CD14-positive monocyte (primary cell): ENCODE data around the gene SACM1L. TPM values are rescaled to one million over a fixed set of nuclear protein-coding genes. Genes with fewer than 3 reads are reported as not detected.

Experiments used
- DNase-seq, 3 donors: peaks; one replicate each; pipeline ENCODE4 v3.0.0-alpha.2; 2011 to 2022
- H2AFZ ChIP-seq: 2 replicates; pipeline ENCODE4 v1.6.0; 2012; ENCODE audit warnings: mild to moderate bottlenecking, low read depth, low read length, inconsistent platforms; ENCODE audit not compliant: insufficient read depth, poor library complexity, severe bottlenecking
- H3K27ac ChIP-seq, 2 donors: 1 replicate in 1 of 2; 2 replicates in 1 of 2; pipeline ENCODE4 v1.5.1; 2012 to 2013; ENCODE audit warnings: low read length in 2 of 2, control low read depth in 1 of 2, inconsistent platforms in 1 of 2, low read depth in 1 of 2, mild to moderate bottlenecking in 1 of 2
- H3K27me3 ChIP-seq, 2 donors: one replicate each; pipeline versions ENCODE4 v1.6.0 to v1.6.1; 2011 to 2013; ENCODE audit warnings: low read length in 2 of 2; ENCODE audit not compliant: control insufficient read depth in 2 of 2, insufficient read depth in 2 of 2
- H3K36me3 ChIP-seq, 2 donors: replicated peaks in 1 of 2; 1 replicate in 1 of 2; 2 replicates in 1 of 2; pipeline versions ENCODE4 v1.5.1 to v1.6.1; 2012 to 2013; ENCODE audit warnings: low read length in 2 of 2, control low read depth in 1 of 2, inconsistent platforms in 1 of 2, mild to moderate bottlenecking in 1 of 2; ENCODE audit not compliant: insufficient read depth in 2 of 2, control insufficient read depth in 1 of 2
- H3K4me1 ChIP-seq, 2 donors: 1 replicate in 1 of 2; 2 replicates in 1 of 2; pipeline versions ENCODE4 v1.5.1 to v1.6.1; 2012 to 2013; ENCODE audit warnings: low read length in 2 of 2, control low read depth in 1 of 2, inconsistent platforms in 1 of 2, mild to moderate bottlenecking in 1 of 2, moderate library complexity in 1 of 2; ENCODE audit not compliant: insufficient read depth in 2 of 2, control insufficient read depth in 1 of 2
- H3K4me2 ChIP-seq: replicated peaks from 2 replicates; pipeline ENCODE3; 2012; ENCODE audit warnings: low read length, moderate library complexity, mild to moderate bottlenecking; ENCODE audit not compliant: poor library complexity, severe bottlenecking; ENCODE audit errors: extremely low read depth
- H3K4me3 ChIP-seq, 3 experiments: fragments of 200-600 bp in 1 of 3; sonication (generic) in 1 of 3; replicated peaks in 1 of 3; 1 replicate in 2 of 3; 2 replicates in 1 of 3; pipeline ENCODE4 v1.5.1; 2011 to 2013; ENCODE audit warnings: low read length in 3 of 3, mild to moderate bottlenecking in 3 of 3, control low read depth in 2 of 3, low read depth in 2 of 3, inconsistent platforms in 1 of 3, moderate library complexity in 1 of 3
- H3K79me2 ChIP-seq: 2 replicates; pipeline ENCODE4 v1.6.0; 2012; ENCODE audit warnings: mild to moderate bottlenecking, control low read depth, inconsistent platforms, low read length, moderate library complexity; ENCODE audit not compliant: insufficient read depth
- H3K9ac ChIP-seq: 2 replicates; pipeline ENCODE4 v1.6.0; 2017; ENCODE audit warnings: low read length, mild to moderate bottlenecking; ENCODE audit not compliant: insufficient read depth, poor library complexity, severe bottlenecking
- H3K9me3 ChIP-seq, 2 donors: replicated peaks in 1 of 2; 1 replicate in 1 of 2; 2 replicates in 1 of 2; pipeline versions ENCODE4 v1.5.1 to v1.6.1; 2012 to 2013; ENCODE audit warnings: low read length in 2 of 2, control low read depth in 1 of 2; ENCODE audit not compliant: control insufficient read depth in 1 of 2, insufficient read depth in 1 of 2
- H4K20me1 ChIP-seq: 2 replicates; pipeline ENCODE4 v1.6.0; 2012; ENCODE audit warnings: mild to moderate bottlenecking, low read length, control low read depth, moderate library complexity; ENCODE audit not compliant: insufficient read depth
- H3K27ac Mint-ChIP-seq, 7 donors: one replicate each; pipeline ENCODE4 v1.8.0; 2020; ENCODE audit warnings: mild to moderate bottlenecking in 7 of 7, mixed read lengths in 7 of 7, moderate library complexity in 6 of 7, inconsistent platforms in 2 of 7
- H3K27me3 Mint-ChIP-seq, 3 donors: one replicate each; pipeline ENCODE4 v1.8.0; 2021 to 2022; ENCODE audit warnings: low read depth in 3 of 3, mild to moderate bottlenecking in 3 of 3, mixed read lengths in 3 of 3, moderate library complexity in 3 of 3, inconsistent platforms in 1 of 3
- H3K36me3 Mint-ChIP-seq, 2 donors: one replicate each; pipeline ENCODE4 v1.8.0; 2020; ENCODE audit warnings: mixed read lengths in 2 of 2, inconsistent platforms in 1 of 2, mild to moderate bottlenecking in 1 of 2
- H3K4me1 Mint-ChIP-seq: one replicate; pipeline ENCODE4 v1.8.0; 2020; ENCODE audit warnings: mild to moderate bottlenecking, mixed read lengths
- H3K4me3 Mint-ChIP-seq, 2 donors: one replicate each; pipeline ENCODE4 v1.8.0; 2020; ENCODE audit warnings: mild to moderate bottlenecking in 2 of 2, mixed read lengths in 2 of 2, moderate library complexity in 1 of 2
- H3K9me3 Mint-ChIP-seq, 7 donors: one replicate each; pipeline ENCODE4 v1.8.0; 2020 to 2022; ENCODE audit warnings: mixed read lengths in 7 of 7, mild to moderate bottlenecking in 6 of 7, moderate library complexity in 6 of 7, inconsistent platforms in 2 of 7
- WGBS: methylation state at CpG from one replicate; pipeline ENCODE4 v1.1.5; 2013; ENCODE audit warnings: missing lambda C conversion rate; ENCODE audit not compliant: insufficient coverage; 5-methylcytosine and 5-hydroxymethylcytosine counted together
- intact Hi-C, 2 donors: fragments of 100-400 bp; cut with micrococcal nuclease; formaldehyde crosslinking; loops; one replicate each; pipeline versions ENCODE4 v1.15.0 to v1.15.1; 2023
- polyA plus RNA-seq, 3 donors: library from polyadenylated mRNA; depleted of rRNA in 1 of 3; unstranded in 2 of 3; stranded (reverse) in 1 of 3; fragments of 300-500 nt in 2 of 3; fragments of >200 nt in 1 of 3; fragmentation: Illumina TruSeq in 2 of 3; gene quantifications; 1 replicate in 2 of 3; 2 replicates in 1 of 3; pipeline ENCODE4 v1.2.3, GENCODE V29; 2012 to 2021
- TF ChIP-seq, protein P1 (sequence below): fragments of 200-600 bp; IDR thresholded peaks from one replicate; pipeline ENCODE4 v1.8.0; 2022; ENCODE audit warnings: antibody characterized with exemption, mild to moderate bottlenecking

The SACM1L gene
- polyA plus RNA-seq, 3 donors = 14.6 to 25.7 (median 21.5) TPM

DNA sequence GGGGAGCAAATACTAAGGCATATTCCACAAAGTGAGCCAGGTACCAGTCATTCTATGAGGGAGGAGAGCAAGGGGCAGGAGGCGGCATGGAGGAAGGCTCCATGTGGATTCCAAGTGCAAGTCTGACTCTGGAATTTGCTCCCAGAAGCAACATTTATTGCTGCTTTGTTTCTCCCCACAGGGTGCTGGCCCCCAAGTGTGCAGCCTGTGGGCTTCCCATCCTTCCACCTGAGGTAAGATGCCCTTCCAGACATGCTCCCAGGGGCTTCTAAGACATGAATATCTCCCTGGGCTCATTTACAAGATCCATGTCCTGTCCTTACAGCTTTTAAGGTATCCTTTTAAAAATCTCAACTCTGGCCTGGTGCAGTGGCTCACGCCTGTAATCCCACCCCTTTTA lies 15.9 kb upstream of the SACM1L start:
- no peaks in the 10 kb centered on the region for H3K9me3 Mint-ChIP-seq
- no peak for DNase-seq
- Histone ChIP-seq H3K4me3 (no peak overlapping the region), H3K4me2 (no peak overlapping the region), H3K9me3 (no peaks in the 10 kb centered on the region), H3K9ac (no peak overlapping the region), H3K36me3 (peaks cover 68 to 87% of the 10 kb centered on the region in 2 donors), H3K79me2 (no peaks in the 10 kb centered on the region), H3K27me3 (no peaks in the 10 kb centered on the region), H3K4me1 (peaks cover 15 to 18% of the 10 kb centered on the region in 2 donors), H2AFZ (no peak overlapping the region), H3K27ac (no peak overlapping the region), H4K20me1 (peaks cover 14% of the 10 kb centered on the region)
- peaks cover 0 to 3% (median 0%) of the 10 kb centered on the region in 3 donors for H3K27me3 Mint-ChIP-seq
- H3K4me3 Mint-ChIP-seq = no peak overlapping the region
- 100% methylated on average over 2 of the region's 2 CpGs for WGBS
- intact Hi-C loops = no loop called here
- peak overlapping the region in 1 of 7 donors; percentile 75 for H3K27ac Mint-ChIP-seq
- H3K4me1 Mint-ChIP-seq = peaks cover 23% of the 10 kb centered on the region
- H3K36me3 Mint-ChIP-seq = peaks cover 71 to 77% of the 10 kb centered on the region in 2 donors
- TF ChIP-seq, protein P1, sequence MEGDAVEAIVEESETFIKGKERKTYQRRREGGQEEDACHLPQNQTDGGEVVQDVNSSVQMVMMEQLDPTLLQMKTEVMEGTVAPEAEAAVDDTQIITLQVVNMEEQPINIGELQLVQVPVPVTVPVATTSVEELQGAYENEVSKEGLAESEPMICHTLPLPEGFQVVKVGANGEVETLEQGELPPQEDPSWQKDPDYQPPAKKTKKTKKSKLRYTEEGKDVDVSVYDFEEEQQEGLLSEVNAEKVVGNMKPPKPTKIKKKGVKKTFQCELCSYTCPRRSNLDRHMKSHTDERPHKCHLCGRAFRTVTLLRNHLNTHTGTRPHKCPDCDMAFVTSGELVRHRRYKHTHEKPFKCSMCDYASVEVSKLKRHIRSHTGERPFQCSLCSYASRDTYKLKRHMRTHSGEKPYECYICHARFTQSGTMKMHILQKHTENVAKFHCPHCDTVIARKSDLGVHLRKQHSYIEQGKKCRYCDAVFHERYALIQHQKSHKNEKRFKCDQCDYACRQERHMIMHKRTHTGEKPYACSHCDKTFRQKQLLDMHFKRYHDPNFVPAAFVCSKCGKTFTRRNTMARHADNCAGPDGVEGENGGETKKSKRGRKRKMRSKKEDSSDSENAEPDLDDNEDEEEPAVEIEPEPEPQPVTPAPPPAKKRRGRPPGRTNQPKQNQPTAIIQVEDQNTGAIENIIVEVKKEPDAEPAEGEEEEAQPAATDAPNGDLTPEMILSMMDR = no peak

DNA sequence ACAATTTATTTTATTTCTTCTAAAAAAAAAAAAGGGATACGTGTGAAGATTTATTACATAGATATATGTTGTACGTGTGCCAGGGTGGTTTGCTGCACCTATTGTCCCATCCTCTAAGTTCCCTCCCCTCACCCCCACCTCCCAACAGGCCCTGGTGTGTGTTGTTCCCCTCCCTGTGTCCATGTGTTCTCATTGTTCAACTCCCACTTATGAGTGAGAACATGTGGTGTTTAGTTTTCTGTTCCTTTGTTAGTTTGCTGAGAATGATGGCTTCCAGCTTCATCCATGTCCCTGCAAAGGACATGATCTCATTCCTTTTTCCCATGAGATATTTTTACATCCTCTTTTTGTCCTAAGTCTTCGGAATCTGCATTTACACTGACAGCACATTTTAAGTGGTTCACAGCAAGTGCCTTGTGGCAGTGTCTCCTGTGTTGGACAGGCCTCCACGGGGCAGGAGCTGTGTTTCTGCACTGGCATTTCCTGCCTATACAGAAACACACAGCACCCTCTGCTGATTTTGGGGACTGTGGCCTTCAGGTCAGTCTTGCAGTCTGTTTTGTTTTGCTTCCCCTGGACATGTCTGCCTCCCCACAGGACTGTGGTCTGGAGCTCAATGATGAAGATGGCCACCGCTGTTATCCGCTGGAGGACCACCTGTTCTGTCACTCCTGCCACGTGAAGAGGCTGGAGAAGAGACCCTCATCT lies 12.7 kb upstream of the SACM1L start:
- no peak for DNase-seq
- Histone ChIP-seq H2AFZ (no peak overlapping the region), H3K4me1 (peaks cover 24 to 28% of the 10 kb centered on the region in 2 donors), H3K9me3 (no peaks in the 10 kb centered on the region), H3K4me3 (peak overlapping the region in 1 of 3 experiments; percentile 11), H3K4me2 (peak overlapping the region; percentile 53), H3K79me2 (no peaks in the 10 kb centered on the region), H3K27ac (peak overlapping the region; percentile 41 to 63), H3K27me3 (no peaks in the 10 kb centered on the region), H3K36me3 (peaks cover 51 to 78% of the 10 kb centered on the region in 2 donors), H3K9ac (peak overlapping the region; percentile 40), H4K20me1 (peaks cover 5% of the 10 kb centered on the region)
- H3K9me3 Mint-ChIP-seq = no peaks in the 10 kb centered on the region
- H3K4me3 Mint-ChIP-seq = peak overlapping the region; percentile 61 to 66
- TF ChIP-seq, protein P1 = no peak
- H3K4me1 Mint-ChIP-seq = peaks cover 35% of the 10 kb centered on the region
- 48% methylated on average over 3 of the region's 7 CpGs for WGBS
- peaks cover 62 to 68% of the 10 kb centered on the region in 2 donors for H3K36me3 Mint-ChIP-seq
- H3K27ac Mint-ChIP-seq = peak overlapping the region; percentile 26 to 88 (median 74)
- H3K27me3 Mint-ChIP-seq = peaks cover 0 to 2% (median 0%) of the 10 kb centered on the region in 3 donors
- intact Hi-C loops = no loop called here
